Naive thymus-derived CD8-positive, alpha-beta T cell (primary cell): Measurements from ENCODE around the gene SYT9. TPM values are rescaled to one million over a fixed set of nuclear protein-coding genes. Genes with fewer than 3 reads are reported as not detected.

ENCODE experiments used
- ATAC-seq, 2 donors: fragments of 150-1000 bp; cut with Tn5 transposase in 1 of 2; sonication (Bioruptor Pico), chemical (Tn5 transposase) in 1 of 2; 1 replicate in 1 of 2; 2 replicates in 1 of 2; pipeline ENCODE4 v1.10.0; 2021; ENCODE audit warnings: mild to moderate bottlenecking in 2 of 2, moderate library complexity in 2 of 2
- POLR2A ChIA-PET: fragments of 350-600 bp; sonication (Branson Sonifier 250); formaldehyde crosslinking; loops from one replicate; lab custom pipeline; 2021; ENCODE audit warnings: antibody characterized with exemption; lab: Charles Lee
- DNase-seq, 10 donors: peaks; one replicate each; pipeline versions ENCODE4 v3.0.0 to v3.0.0-alpha.2; 2020 to 2022
- H3K27ac Mint-ChIP-seq, 10 donors: one replicate each; pipeline ENCODE4 v1.8.0; 2020 to 2022; ENCODE audit warnings: mild to moderate bottlenecking in 10 of 10, mixed read lengths in 10 of 10, moderate library complexity in 4 of 10, inconsistent platforms in 1 of 10
- H3K27me3 Mint-ChIP-seq, 5 donors: one replicate each; pipeline ENCODE4 v1.8.0; 2021 to 2022; ENCODE audit warnings: mixed read lengths in 5 of 5
- H3K36me3 Mint-ChIP-seq, 3 donors: one replicate each; pipeline ENCODE4 v1.8.0; 2020 to 2022; ENCODE audit warnings: mixed read lengths in 3 of 3, mild to moderate bottlenecking in 2 of 3, inconsistent platforms in 1 of 3
- H3K4me1 Mint-ChIP-seq, 4 donors: one replicate each; pipeline ENCODE4 v1.8.0; 2021 to 2022; ENCODE audit warnings: mixed read lengths in 4 of 4
- H3K4me3 Mint-ChIP-seq, 10 donors: one replicate each; pipeline ENCODE4 v1.8.0; 2020 to 2022; ENCODE audit warnings: mild to moderate bottlenecking in 10 of 10, mixed read lengths in 10 of 10, moderate library complexity in 6 of 10, inconsistent platforms in 1 of 10
- H3K9me3 Mint-ChIP-seq, 9 donors: one replicate each; pipeline ENCODE4 v1.8.0; 2020 to 2022; ENCODE audit warnings: mixed read lengths in 9 of 9, mild to moderate bottlenecking in 3 of 9, inconsistent platforms in 1 of 9, moderate library complexity in 1 of 9
- polyA plus RNA-seq, 3 donors: library from polyadenylated mRNA; unstranded; fragments of 300-500 nt; fragmentation: Illumina TruSeq; gene quantifications; one replicate each; pipeline ENCODE4 v1.2.3, GENCODE V29; 2021
- total RNA-seq, 8 experiments: library from RNA in 2 of 8; stranded (reverse) in 2 of 8; gene quantifications; one replicate each; pipeline ENCODE4 v1.2.3 and lab custom pipeline; 2021 to 2026

The SYT9 gene
- total and polyA plus RNA-seq, 5 experiments from 2014 or later = not detected

GRCh38 chr11:7469351-7469865 is 217.7 kb downstream of the SYT9 start:
- Mint-ChIP-seq H3K27me3 (peaks cover 0 to 3% (median 0%) of the 10 kb centered on the region in 5 donors), H3K4me1 (peaks cover 0 to 9% (median 0%) of the 10 kb centered on the region in 4 donors), H3K4me3 (no peak overlapping the region), H3K27ac (no peak overlapping the region), H3K36me3 (peaks cover 0 to 12% (median 5%) of the 10 kb centered on the region in 3 donors), H3K9me3 (no peaks in the 10 kb centered on the region)
- POLR2A ChIA-PET = no interaction called here
- ATAC-seq (no peak), DNase-seq (no peak)

- H3K36me3 Mint-ChIP-seq = peaks cover 0 to 9% (median 2%) of the 10 kb centered on the region in 3 donors
- POLR2A ChIA-PET = no interaction called here
- no peaks in the 10 kb centered on the region for H3K9me3 Mint-ChIP-seq
- peaks cover 0 to 3% (median 0%) of the 10 kb centered on the region in 5 donors for H3K27me3 Mint-ChIP-seq
- DNase-seq (no peak), ATAC-seq (no peak)
- H3K4me3 Mint-ChIP-seq = no peak overlapping the region
- H3K4me1 Mint-ChIP-seq = peaks cover 0 to 9% (median 0%) of the 10 kb centered on the region in 4 donors
- H3K27ac Mint-ChIP-seq = peak overlapping the region in 1 of 10 donors; percentile 55
Measured at GRCh38 chr11:7471071-7471470, 219.4 kb downstream of the SYT9 start.

DNA sequence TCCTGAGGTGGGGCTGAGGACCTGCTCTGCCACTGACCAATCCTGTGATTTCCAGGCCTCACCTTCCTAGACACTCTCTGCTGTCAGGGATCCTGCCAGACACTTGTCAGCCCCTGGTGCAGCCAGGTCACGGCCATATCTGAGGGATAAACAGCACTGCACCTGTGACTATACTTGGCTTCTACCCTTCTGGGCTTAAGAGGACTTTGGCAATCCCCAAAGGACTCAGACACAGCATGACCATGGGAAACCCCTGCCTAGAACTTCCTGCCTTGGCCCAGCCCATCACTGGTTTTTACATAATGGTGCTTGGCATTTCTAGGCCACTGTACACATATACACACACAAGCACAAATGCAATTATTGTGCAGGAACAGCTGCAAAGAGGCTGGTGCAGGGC is 222.0 kb downstream of the SYT9 start:
- DNase-seq (no peak), ATAC-seq (no peak)
- Mint-ChIP-seq H3K27me3 (peaks cover 0 to 10% (median 0%) of the 10 kb centered on the region in 5 donors), H3K9me3 (no peaks in the 10 kb centered on the region), H3K4me1 (peaks cover 0 to 9% (median 0%) of the 10 kb centered on the region in 4 donors), H3K36me3 (peaks cover 0 to 8% (median 0%) of the 10 kb centered on the region in 3 donors), H3K27ac (no peak overlapping the region), H3K4me3 (no peak overlapping the region)
- POLR2A ChIA-PET = no interaction called here

DNA sequence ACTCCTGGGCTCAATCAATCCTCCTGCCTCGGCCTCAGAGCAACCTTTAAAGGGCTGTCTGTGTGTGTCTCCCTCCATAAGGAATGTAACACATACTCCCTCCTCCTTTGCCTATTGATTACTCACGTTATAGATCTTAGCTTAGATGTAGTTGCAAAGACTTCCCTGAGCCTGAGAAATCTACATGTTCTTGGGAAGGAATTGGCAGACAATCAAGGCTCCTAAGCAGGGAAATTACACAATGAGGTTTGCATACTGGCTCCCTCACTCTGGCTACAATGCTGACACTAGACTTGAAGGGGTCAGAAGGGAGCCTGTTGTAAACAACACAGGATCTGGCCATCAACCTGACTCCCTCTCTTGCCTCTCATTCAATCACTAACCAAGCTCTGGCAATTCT is 228.4 kb downstream of the SYT9 start:
- no peaks in the 10 kb centered on the region for H3K4me1 Mint-ChIP-seq
- POLR2A ChIA-PET = no interaction called here
- no peak overlapping the region for H3K27ac Mint-ChIP-seq
- DNase-seq = no peak
- H3K27me3 Mint-ChIP-seq = peaks cover 0 to 10% (median 0%) of the 10 kb centered on the region in 5 donors
- no peaks in the 10 kb centered on the region for H3K9me3 Mint-ChIP-seq
- no peak overlapping the region for H3K4me3 Mint-ChIP-seq
- H3K36me3 Mint-ChIP-seq = no peaks in the 10 kb centered on the region
- no peak for ATAC-seq

- H3K36me3 Mint-ChIP-seq = no peaks in the 10 kb centered on the region
Measured at GRCh38 chr11:7484131-7484530, 232.4 kb downstream of the SYT9 start.

DNA sequence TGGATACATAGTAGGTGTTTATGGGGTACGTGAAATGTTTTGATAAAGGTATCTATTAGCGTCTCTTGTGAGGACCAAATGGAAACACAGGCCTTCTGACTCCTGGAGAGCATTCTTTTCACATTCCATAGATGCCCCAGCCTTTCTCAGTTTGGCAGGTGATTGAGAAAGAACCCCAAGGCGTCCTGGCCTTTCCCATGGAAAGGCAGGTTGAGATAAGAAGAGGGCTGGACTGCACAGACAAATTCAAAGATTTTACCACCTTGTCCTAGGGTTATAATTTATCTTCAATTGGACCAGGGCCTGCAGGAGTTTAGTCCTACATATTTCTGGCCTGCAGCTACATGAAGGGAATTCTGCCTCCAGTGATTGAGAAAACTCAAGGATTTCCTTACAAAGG is 232.9 kb downstream of the SYT9 start:
- H3K27ac Mint-ChIP-seq = no peak overlapping the region
- H3K9me3 Mint-ChIP-seq = no peaks in the 10 kb centered on the region
- ATAC-seq (no peak), DNase-seq (no peak)
- H3K4me1 Mint-ChIP-seq = no peaks in the 10 kb centered on the region
- H3K27me3 Mint-ChIP-seq = peaks cover 0 to 2% (median 0%) of the 10 kb centered on the region in 5 donors
- POLR2A ChIA-PET = no interaction called here
- H3K36me3 Mint-ChIP-seq = no peaks in the 10 kb centered on the region
- H3K4me3 Mint-ChIP-seq = no peak overlapping the region

More at GRCh38 chr11:7484131-7484530, 232.4 kb downstream of the SYT9 start:
- Mint-ChIP-seq H3K9me3 (no peaks in the 10 kb centered on the region), H3K4me3 (no peak overlapping the region), H3K4me1 (no peaks in the 10 kb centered on the region), H3K27me3 (no peaks in the 10 kb centered on the region), H3K27ac (no peak overlapping the region)
- DNase-seq (no peak), ATAC-seq (no peak)
- POLR2A ChIA-PET = no interaction called here

GRCh38 chr11:7485186-7486097 is 233.7 kb downstream of the SYT9 start, which contains the start of gene OLFML1:
Gene OLFML1 (plus strand): TSS chr11:7485506. CDS start chr11:7485876, 370 bp downstream.
- H3K27me3 Mint-ChIP-seq = peaks cover 0 to 2% (median 0%) of the 10 kb centered on the region in 5 donors
- no peaks in the 10 kb centered on the region for H3K36me3 Mint-ChIP-seq
- POLR2A ChIA-PET = no interaction called here
- peak within 1 kb of the TSS in 1 of 10 donors; percentile 41 for H3K27ac Mint-ChIP-seq
- H3K9me3 Mint-ChIP-seq = no peaks in the 10 kb centered on the region
- DNase-seq (no peak), ATAC-seq (no peak)
- no peak within 1 kb of the TSS for H3K4me3 Mint-ChIP-seq
- H3K4me1 Mint-ChIP-seq = no peaks in the 10 kb centered on the region

DNA sequence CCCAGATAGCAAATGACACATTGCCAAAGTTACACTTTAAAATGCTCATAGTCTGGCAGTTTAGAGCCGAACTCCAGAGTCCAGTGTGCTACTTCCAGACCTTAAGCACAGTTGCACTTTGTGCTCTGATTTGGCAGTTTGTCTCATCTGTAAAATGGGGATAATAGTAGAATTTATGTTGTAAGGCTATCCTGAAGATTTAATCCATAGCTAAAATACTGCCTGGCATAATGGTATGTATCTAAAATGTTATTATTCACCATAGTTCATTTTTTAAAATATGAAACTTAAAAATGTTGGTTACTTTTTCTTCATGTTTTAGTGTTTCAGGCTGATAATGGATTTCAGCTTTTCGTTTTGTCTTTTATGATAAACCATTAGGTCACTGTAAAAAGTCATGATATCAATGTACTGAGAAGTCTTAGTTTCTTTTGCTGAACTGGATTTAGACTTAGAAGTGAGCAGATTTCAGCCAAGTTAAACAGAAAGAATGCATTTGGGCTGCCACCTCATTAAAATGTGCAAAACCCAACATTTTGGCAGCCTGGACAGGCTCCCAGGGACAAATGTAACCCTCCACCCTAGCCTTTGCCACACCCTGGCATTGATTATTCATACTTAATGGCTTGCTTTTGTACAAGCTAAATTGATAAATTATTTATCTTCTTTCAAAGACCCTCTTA is 234.5 kb downstream of the SYT9 start:
- POLR2A ChIA-PET = no interaction called here
- ATAC-seq (no peak), DNase-seq (no peak)
- no peak overlapping the region for H3K4me3 Mint-ChIP-seq
- no peaks in the 10 kb centered on the region for H3K4me1 Mint-ChIP-seq
- no peaks in the 10 kb centered on the region for H3K9me3 Mint-ChIP-seq
- peaks cover 0 to 2% (median 0%) of the 10 kb centered on the region in 5 donors for H3K27me3 Mint-ChIP-seq
- no peaks in the 10 kb centered on the region for H3K36me3 Mint-ChIP-seq
- H3K27ac Mint-ChIP-seq = no peak overlapping the region

- DNase-seq = no peak
- no peak overlapping the region for H3K27ac Mint-ChIP-seq
- POLR2A ChIA-PET = no interaction called here
- no peaks in the 10 kb centered on the region for H3K36me3 Mint-ChIP-seq
- H3K9me3 Mint-ChIP-seq = no peaks in the 10 kb centered on the region
- H3K4me1 Mint-ChIP-seq = no peaks in the 10 kb centered on the region
- peaks cover 0 to 2% (median 0%) of the 10 kb centered on the region in 5 donors for H3K27me3 Mint-ChIP-seq
- no peak overlapping the region for H3K4me3 Mint-ChIP-seq
- ATAC-seq = no peak
Measured at GRCh38 chr11:7486781-7487140, 235.1 kb downstream of the SYT9 start.

- ATAC-seq = no peak
- H3K27ac Mint-ChIP-seq = no peak overlapping the region
- H3K36me3 Mint-ChIP-seq = no peaks in the 10 kb centered on the region
Measured at GRCh38 chr11:7487360-7487759, 235.7 kb downstream of the SYT9 start.

DNA sequence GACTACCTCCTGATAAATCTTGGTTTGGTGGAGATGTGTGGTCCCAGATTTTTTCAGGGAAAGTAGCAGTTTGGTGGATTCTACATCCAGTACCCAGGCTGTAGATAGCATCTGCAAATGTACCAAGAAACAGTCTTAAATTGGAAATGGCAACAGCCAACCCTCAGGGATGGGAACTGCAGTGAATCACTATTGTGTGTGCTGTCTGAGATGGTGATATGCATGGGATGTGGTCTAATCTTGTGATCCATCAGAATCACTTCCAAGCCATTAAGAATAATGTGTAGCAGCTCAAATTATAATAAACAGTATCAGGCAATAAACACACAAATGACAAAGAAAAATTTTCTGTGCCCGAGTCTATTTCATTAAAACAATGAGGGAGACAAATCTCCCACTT is 237.0 kb downstream of the SYT9 start:
- Mint-ChIP-seq H3K27ac (no peak overlapping the region), H3K9me3 (no peaks in the 10 kb centered on the region), H3K36me3 (no peaks in the 10 kb centered on the region), H3K27me3 (peaks cover 0 to 2% (median 0%) of the 10 kb centered on the region in 5 donors), H3K4me3 (no peak overlapping the region), H3K4me1 (peaks cover 0 to 7% (median 0%) of the 10 kb centered on the region in 4 donors)
- POLR2A ChIA-PET = no interaction called here
- DNase-seq (no peak), ATAC-seq (no peak)

More at GRCh38 chr11:7487360-7487759, 235.7 kb downstream of the SYT9 start:
- DNase-seq = no peak
- no peaks in the 10 kb centered on the region for H3K9me3 Mint-ChIP-seq
- H3K27me3 Mint-ChIP-seq = peaks cover 0 to 2% (median 0%) of the 10 kb centered on the region in 5 donors
- no peak overlapping the region for H3K4me3 Mint-ChIP-seq
- H3K4me1 Mint-ChIP-seq = peaks cover 0 to 2% (median 0%) of the 10 kb centered on the region in 4 donors
- POLR2A ChIA-PET = no interaction called here

GRCh38 chr11:7489376-7489775 is 237.7 kb downstream of the SYT9 start:
- no peaks in the 10 kb centered on the region for H3K9me3 Mint-ChIP-seq
- peak overlapping the region in 1 of 10 donors; percentile 75 for H3K27ac Mint-ChIP-seq
- no peak for ATAC-seq
- peaks cover 0 to 11% (median 0%) of the 10 kb centered on the region in 4 donors for H3K4me1 Mint-ChIP-seq
- no peak for DNase-seq
- no peaks in the 10 kb centered on the region for H3K36me3 Mint-ChIP-seq
- H3K4me3 Mint-ChIP-seq = no peak overlapping the region
- POLR2A ChIA-PET = no interaction called here
- peaks cover 0 to 2% (median 0%) of the 10 kb centered on the region in 5 donors for H3K27me3 Mint-ChIP-seq

DNA sequence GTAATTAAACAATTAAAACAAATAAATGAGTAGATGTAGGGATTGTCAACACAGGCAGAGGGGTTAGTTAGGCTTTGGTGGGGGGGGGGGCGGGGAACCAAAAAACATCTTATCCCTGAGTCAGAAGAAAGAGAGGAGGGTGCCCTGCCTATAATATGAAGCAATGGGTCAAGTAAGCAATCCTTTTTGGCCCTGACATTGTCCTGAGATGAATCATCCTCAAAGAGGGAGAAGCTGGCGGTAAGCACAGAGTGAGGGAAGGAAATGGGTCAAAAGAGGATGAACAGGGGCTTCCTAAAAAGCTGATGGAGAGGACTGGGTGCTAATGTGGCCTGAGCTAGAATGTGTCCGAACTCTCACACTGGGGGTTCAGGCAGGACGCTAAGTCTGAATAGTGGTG is 238.3 kb downstream of the SYT9 start:
- peaks cover 0 to 14% (median 0%) of the 10 kb centered on the region in 4 donors for H3K4me1 Mint-ChIP-seq
- no peaks in the 10 kb centered on the region for H3K36me3 Mint-ChIP-seq
- H3K9me3 Mint-ChIP-seq = no peaks in the 10 kb centered on the region
- no peak overlapping the region for H3K27ac Mint-ChIP-seq
- DNase-seq = no peak
- H3K27me3 Mint-ChIP-seq = peaks cover 0 to 2% (median 0%) of the 10 kb centered on the region in 5 donors
- POLR2A ChIA-PET = no interaction called here
- no peak for ATAC-seq
- H3K4me3 Mint-ChIP-seq = no peak overlapping the region
